NCI-H2196 (cell line): ENCODE measurements around the gene HSPB6.

Experiments
- DNase-seq: peaks from one replicate; lab custom pipeline; 2025; ENCODE audit not compliant: unreplicated experiment; lab: John Stamatoyannopoulos, UW

HSPB6 gene

DNA sequence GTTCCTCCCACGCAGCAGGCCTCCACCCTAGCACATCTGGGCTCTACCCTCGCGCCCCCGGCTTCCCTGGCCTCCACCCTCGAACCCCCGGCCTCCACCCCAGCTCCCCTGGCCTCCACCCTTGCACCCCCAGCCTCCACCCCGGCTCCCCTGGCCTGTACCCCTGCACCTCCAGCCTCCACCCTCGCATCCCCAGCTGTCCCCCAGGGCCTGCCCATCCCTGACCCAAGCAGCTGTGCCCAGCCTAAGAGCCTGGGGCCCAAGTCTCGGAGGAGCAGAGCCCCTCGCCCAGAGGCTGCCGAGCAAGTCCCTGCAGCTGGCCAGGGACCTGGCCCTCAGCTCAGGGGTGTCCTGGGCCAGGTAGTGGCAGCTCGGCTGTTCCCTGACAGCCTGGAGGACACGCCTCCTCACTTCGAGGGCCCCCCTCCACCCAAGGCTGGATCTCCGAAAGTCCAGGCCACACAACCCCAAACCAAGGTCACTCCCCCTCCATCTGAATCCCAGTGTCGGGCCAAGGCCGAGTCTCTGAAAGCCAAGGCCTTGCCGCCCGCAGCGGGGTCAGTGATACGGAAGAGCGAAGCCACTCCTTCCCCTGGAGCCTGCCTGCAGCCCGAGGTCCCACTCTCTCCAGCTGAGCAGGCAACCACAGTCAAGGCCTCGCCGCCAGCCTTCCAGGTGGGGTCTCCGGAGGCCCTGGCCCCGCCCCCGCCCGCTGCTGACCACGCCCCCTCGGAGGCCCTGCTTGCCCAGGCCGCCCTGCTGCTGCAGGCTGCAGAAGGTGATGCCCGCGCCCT, 10.7 kb upstream of the HSPB6 start:
- DNase-seq = no peak

DNA sequence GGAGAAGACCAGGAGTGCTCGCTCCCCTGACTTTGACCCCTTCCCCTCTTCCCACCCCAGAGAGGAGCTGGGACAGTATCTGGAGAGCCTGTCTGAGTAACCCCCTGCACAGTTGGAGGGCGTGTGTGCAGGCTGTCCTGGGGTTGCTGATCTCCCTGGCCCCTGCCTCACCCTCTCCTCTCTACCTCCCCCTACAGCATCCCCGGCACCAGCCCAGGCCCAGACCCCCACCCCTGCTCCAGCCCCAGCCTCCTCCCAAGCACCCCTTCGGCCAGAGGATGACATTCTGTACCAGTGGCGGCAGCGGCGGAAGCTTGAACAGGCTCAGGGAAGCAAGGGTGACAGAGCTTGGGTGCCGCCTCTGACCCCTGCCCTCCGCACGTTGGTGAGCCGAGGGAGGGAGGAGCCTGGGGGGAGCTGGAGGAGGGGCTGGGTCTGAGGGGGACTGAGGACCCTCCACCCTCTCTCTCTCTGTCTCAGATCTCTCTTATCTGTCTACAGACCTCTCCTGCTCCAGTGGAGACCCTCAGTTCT, 9.8 kb upstream of the HSPB6 start:
- no peak for DNase-seq

DNA sequence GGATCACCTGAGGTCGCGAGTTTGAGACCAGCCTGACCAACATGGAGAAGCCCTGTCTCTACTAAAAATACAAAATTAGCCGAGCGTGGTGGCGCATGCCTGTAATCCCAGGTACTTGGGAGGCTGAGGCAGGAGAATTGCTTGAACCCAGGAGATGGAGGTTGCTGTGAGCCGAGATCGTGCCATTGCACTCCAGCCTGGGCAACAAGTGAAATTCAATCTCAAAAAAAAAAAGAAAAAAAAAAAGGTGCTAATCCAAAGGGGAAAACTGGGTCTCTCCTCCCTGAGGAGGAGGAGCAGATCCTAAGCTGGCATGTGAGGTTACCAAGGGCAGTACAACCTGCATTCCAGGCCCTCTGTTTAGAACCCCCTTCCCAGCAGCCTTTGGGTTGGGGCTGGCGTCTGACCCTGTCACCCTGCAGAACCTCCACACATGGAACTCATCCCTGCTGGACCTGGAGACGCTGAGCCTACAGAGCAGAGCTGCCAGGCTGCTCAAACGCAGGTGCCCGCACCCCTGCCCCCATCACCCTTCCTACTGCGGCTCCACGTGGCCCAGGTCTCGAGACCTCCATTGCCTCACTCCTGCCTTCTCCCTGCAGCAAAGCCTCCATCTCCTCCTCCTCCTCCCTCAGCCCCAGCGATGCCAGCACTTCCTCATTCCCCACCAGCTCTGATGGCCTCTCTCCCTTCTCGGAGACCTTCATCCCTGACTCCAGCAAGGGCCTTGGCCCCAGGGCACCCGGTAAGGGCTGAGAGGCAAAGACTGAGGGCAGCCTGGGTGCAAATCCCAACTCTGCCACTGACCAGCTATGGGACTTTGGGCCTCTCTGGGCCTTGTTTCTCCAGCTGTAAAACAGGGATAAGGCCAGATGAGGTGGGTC, 7.8 kb upstream of the HSPB6 start:
- no peak for DNase-seq

DNA sequence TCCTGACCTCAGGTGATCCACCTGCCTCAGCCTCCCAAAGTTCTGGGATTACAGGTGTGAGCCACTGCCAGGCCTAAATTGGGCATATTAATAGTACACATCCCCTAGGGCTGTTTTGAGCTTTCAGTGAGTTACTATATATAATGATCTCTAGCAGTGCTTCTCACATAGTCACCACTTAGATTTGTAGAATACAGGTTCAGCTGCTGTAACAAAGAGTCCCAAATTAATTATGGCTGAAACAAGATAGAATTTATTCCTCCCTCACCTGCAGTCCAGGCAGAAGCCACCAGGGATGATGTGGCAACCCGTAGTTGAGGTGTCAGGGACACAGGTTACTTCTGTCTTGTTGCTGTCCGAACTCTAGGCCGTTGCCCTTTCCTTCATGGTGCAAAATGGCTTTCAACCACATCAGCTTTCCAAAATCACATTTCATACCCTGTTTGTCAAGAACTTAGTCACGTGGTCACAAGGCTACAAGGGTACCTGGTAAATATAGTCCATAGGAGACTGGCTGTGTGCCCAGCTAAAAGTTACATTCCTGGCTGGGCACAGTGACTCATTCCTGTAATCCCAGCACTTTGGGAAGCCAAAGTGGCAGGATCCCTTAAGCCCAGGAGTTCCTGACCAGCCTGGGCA, 4.0 kb upstream of the HSPB6 start:
- DNase-seq = no peak

DNA sequence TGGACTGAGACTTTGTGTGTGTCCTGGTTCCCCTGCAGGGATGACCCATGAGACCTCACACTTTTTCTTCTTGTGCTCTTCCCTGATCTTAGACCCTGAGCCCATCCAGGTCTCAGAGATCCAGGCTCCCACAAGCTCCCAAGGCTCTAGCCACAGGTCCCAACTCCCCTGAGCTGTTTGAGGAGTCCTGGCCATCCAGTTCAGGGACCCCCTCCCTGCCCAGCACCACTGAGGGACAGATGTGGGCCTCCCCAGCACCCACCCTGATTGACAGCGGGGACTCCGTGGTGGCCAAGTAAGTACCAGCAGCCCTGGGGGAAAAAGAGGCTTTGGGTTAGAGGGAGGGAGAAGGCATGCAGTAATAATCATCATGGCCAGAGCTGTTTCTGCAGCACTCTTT, 2.9 kb upstream of the HSPB6 start:
- no peak for DNase-seq

DNA sequence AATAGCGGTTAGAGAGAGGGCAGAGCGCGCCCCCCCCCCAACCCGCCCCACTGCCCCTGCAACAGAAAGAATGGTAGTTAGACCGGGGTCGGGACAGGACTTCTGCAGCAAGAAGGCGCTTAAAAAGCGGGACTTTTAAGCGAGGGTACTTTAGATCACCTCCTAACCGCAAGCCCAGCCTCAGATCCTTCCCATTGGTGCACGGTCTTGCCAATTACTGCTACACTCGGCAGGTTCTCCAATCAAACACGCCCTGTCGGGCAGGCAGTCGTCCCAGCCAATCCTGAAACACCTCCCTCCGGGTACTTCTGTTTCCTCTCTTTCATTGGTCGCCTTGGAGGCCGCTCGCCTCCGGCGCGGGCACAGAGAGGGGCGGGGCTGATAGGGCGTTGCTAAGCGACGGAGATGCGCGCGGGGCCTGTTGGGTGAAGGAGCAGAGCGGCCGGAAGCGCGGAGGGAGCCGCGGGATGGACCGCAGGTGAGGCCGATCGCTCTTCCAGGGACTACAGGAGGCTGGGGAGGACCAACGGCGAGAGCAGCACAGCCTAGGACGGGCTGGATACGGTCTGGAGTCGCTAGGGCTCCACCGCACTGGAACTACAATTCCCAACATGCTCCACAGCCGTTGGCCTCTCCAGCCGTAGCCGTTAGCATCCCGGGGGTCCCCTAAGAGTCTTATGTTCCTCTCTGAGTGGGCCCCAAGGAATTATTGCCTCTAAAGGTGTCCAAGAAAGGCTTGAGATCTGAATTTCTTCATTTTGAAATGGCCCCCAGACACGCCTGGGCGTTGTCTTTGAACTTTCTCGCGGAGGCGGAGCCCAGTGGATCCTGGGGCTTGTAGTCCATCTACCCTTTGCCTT, 1.1 kb upstream of the HSPB6 start, which contains the start of gene PROSER3:
Gene PROSER3 (plus strand): TSS at position 428 of the 860 bp plus-strand sequence. CDS start 40 bp downstream, at position 468.
- DNase-seq = peak; percentile 98

DNA sequence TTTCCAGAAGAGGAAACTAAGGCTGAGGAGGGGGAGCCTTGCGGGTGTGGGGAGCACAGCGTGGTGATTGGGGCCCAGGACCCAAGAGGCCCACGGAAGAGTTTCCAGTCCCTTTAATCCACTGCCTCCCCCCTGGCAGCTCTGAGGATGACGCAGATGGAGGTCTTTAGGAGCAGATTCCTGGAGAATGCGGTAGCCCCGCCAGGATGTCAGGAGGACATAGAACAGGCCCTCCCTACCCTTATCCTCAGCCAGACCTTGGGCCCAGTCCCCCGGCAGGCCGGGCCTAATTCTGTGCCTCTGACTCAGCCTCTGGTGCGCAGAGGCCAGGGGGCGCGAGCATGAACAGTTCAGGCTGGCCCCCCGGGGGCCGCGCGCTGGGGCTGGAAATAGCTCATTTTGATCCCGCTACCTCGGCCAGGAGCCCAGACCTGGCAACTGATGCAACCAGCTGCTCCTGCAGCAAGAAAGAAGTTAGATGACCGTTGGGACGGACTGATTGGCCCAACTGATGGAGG, 461 bp upstream of the HSPB6 start:
- DNase-seq = peak; percentile 69

DNA sequence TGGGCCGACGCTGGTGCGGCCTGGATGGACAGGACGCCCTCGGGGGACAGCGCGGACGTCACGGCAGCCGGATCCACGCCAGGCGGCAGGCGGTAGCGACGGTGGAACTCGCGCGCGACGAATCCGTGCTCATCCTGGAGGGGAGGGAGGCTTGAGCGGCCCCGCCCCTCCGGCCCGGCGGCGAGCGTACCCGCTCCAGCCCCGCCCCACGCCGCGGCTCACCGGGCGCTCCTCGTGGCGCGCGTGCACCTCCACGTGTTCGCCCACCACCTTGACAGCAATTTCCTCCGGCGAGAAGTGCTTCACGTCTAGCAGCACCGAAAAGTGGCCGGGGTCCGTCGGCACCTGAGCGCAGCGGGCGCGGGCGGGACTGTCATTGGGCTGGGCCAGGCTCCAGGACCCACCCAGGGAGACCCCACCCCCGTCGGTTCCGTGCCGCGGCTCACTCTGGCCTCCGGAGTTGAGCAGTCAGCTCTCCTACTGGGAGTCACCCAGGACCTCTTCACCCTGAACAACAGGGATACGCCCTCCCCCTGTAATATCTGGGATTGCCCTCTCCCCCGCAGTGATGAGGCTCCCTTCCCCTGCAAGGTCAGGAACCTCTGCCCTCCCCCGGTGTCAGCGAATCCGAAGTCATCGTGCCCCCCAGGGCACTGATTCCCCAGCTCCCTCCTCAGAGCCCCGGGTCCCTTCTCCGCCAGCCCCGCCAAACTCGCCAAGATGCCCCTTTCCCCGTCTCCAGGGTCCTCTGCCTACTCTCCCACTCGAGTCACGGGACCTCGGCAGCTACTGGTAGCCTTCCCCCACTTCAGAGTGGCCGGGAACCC, 1.1 kb downstream of the HSPB6 start:
- no peak for DNase-seq

DNA sequence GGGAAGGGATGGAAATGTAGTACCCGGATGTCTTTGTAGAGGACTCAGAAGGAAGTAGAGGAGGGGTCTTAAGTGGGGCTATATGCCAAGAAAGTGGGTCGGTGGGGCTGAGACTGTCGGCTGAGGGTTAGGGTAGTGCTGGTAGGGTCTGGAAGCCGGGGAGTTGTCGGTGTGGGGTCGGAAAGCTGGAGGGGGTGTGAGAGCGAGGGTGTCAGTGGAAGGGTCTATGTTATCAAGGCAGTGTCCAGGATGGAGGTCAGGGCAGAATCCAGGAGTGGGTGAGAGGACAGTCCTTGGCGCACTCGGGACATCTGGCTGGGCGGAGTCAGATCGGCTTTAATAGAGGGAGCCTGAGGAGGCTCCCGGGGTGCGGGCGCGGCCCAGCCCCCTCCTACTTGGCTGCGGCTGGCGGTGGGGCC, 1.7 kb downstream of the HSPB6 start:
- no peak for DNase-seq

DNA sequence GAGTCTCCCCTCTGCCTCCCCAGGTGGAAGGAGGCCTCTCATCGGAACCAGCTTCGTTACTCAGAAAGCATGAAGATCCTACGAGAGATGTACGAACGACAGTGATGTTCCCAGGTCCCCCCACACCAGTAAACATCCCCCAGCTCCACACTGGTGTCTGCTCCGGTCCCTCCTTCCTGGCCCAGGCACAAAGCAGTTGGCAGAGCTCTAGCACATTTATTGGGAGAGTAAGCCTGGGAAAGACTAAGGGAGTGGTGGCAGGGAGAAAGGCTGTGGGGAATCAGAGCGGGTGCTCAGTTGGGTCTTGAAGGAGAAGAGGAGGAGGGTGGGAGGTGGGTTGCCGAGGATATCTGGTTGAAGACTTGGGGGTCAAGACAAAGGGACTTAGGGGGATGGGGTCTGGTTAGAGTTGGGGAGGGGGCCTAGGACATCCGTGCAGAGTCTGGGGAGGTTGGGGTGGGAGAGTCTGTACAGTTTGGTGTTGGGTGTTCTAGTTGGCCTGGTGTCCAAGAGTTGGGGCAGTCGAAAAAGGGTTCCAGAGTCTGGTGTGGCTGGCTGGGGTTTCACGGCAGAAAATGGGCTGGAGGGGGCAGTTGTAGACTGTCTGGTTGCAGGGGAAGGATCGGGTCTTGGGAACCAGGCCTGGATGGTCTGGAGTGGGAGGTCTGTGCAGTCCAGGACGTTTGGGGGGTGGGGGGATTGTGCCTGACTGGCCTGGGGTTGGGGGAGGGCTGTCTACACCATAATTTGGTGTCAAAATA, 2.3 kb downstream of the HSPB6 start:
- no peak for DNase-seq

DNA sequence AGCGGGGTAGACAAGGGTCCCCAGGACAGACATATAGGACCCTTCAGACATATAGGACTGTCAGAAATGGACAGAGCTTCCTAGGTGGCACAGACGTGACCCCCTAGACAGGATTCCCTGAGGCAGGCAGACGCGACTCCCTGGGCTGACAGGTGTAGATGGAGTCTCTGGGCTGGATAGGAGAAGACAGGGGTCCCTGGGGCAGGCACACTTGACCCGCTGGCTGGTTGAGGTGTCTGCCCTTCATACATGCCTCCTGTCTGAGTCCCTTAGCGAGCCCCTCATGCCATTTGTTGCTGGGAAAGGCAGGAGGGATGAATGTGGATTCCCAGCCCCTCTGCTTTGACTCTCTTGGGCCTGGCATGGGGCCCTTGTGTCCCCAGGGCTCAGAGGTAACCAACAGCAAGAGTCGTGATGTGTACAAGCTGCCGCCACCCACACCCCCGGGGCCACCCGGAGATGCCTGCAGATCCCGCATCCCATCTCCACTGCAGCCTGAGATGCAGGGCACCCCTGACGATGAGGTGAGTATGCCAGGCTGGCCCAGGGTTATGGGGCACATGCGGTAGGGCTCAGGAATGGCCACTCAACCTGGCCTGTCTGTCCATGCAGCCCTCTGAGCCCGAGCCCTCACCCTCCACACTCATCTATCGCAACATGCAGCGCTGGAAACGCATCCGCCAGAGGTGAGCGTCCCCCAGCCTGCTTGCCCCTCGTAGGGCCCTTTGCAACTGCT, 3.0 kb downstream of the HSPB6 start:
- no peak for DNase-seq

DNA sequence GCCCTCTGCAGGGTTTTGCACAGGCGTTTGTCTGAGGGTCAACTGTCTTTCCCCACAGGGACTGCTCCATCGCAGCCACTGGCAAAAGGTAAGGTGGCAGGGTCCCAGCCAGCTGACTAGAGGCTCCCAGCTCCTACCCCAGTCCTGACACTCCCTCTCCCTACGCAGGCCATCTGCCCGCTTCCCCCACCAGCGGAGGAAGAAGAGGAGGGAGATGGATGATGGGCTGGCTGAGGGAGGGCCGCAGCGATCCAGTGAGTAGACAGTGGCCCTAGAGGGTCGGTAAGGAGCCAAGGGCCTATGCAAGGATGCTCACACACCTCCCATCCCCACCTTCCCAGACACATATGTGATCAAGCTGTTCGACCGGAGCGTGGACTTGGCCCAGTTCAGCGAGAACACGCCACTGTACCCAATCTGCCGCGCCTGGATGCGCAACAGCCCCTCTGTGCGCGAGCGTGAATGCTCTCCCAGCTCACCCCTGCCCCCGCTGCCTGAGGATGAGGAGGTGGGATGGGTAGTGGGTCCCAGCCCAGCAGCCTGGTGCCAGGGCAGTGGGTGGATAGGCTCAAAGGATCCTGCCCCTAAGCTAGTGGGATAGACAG, 4.0 kb downstream of the HSPB6 start:
- DNase-seq = no peak

DNA sequence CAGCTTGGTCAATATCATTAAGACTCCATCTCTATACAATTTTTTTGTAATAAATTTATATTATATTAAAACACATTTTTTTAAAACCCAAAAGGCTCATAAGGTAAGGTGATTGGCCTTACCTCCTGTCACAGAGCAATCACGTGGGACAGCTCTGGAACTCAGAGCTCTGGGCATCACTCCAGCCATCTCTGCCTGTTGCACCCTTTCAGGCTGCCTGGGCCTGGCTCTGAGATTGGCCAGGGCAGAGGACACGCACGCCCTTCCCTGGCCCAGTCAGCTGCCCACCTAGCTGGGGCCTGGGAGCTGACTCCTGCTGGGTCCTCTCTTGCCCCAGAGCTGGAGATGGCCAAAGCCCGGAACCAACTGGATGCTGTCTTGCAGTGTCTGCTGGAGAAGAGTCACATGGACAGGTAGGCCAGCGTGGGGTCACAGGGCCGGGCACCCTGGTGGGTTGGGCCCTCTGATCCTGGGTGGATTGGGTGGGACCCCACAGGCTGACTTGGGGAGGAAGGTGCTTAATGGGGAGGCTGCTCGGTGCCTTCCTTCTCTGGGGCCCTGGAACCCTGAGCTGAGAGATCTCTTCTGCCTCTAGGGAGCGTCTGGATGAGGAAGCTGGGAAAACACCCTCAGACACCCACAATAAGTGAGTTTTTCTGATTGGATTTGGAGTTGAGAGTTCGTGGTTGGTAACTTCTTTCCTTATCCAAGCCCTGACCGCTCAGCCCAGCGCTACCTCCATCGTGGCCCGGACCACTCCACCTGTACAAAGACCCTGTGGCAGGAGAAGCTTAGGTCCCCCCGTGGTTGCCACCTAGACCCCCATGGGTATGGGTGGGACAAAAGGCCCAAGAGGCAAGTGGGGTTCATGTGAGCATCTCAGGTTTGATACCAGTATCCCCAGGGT, 4.7 kb downstream of the HSPB6 start:
- DNase-seq = no peak

DNA sequence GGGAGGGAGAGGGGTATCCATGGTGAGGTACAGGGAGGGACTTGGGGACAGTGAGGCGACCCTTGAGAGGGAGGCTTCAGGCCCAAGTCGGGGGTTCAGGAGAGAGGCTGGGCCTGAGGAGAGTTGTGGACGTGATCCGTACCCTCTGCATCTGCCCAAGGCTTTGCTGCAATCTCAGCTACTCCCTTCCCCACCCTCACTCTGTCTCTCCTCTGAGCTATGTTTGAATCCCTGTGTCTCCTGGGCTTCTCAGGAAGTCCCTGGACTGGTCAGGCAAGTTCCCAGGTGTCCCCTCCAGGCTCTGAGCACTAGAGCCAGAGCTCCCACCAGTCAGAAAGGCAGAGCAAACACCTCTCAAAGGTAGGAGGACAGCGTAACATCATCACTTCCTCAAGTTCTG, 6.7 kb downstream of the HSPB6 start:
- DNase-seq = no peak

DNA sequence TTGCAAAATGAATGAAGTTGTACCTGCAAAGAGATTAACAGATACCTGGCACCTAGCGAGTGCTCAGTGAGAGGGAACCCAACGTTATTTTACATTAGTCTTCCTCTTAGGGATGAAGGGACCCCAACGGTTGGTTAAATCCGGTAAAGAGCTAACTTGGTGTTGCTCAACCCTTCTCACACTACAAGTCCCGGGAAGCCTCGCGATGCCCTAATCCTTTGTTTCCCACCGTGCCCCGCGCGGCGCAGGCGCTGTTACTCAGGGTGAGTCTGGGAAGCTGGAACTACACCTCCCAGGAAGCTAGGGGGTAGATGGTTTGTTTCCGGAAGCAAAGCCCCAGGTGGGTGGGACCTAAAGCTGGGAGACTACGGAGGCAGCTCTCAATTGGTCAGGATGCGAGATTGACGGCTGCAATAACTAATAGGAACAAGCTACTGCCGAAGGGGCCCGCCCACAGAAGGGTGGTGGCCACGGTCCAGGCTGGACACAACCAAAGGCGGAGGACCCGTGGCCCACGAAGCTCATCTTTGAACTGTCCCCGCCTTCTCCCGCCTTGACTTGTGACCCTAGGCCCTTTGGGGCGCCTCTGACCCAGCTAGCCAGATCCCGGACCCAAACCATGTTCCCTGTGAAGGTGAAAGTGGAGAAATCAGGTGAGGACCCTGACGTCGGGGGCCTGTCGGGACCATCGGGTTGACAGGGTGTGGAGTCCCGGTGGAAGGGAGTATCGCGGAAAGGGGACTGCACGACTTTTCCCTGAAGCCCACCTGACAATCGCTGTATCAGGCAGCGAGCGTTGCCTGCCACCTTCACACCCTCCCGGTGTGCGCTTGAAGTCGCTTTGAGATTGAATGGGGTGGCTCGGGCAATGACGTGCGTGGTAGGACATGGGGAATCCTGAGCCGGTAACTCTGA, 8.5 kb downstream of the HSPB6 start, which contains the start of gene LIN37:
Gene LIN37 (plus strand): TSS at position 471 of the 915 bp plus-strand sequence. CDS start 149 bp downstream, at position 620.
- DNase-seq = peak; percentile 99
